ENCODE data around the gene SOCS1. TPM values are rescaled to one million over a fixed set of nuclear protein-coding genes. Genes with fewer than 3 reads are reported as not detected.

The SOCS1 gene
- total and polyA plus RNA-seq, 9 of the 15 experiments (the other 6 are each of a cell fraction or from before 2014, with no cell fraction given), result 0.04 to 7.5 (median 2.3) TPM

DNA sequence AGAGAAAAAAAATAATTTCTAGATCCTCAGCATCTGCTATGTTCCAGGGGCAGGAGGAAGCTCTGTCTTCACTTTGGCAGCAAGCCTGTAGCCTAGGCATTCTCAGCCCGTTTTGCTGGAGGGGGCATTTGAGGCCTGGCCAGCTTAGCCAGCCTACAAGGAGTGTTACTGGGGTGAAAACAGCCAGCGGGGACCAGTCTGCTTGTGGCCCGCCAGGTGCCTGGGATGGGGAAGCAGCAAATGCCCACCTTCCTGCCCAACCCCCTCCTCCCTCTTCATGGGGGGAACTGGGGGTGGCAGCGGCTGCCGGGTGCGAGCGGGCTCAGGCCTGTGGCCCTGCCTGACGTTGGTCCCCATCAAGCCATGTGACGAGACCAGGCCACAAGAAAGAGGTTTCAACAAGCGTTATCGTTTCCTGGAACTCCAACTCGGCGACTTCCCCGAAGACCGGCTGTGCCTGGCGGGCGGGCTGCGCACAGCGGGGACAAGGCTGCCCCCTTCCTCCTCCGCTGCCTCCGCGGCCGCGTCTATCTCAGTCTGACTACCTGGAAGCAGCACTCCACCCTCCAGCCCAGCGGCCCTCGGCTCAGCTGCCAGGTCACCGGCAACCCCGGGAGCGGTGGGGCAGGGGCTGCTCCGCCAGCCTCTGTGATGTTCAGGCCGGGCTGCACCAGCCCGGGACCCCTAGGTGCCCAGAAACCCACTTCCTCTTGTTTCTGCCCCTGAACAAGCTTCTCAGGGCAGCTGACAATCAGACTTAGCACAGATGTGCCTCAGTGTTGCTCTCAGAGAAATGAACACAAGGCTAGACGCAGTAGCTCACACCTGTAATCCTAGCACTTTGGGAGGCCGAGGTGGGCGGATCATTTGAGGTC, 22.9 kb downstream of the SOCS1 start (continued):
- TF ChIP-seq, protein P1, sequence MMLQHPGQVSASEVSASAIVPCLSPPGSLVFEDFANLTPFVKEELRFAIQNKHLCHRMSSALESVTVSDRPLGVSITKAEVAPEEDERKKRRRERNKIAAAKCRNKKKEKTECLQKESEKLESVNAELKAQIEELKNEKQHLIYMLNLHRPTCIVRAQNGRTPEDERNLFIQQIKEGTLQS (IDR thresholded peaks at IDR 0.05), result peak; percentile 23; the same call in 1 of the 2 replicates
- TF ChIP-seq, protein P1 (CRISPR knock-in tag; conservative IDR thresholded peaks at IDR 0.05), result no peak
- TF ChIP-seq CBFA2T3 (IDR thresholded peaks at IDR 0.05) (peak; percentile 74), CREBBP (IDR thresholded peaks at IDR 0.05; ENCODE audit: low read depth, low read length) (no peak), NR2C1 (IDR thresholded peaks at IDR 0.05) (no peak), NR2C1 (tag; IDR thresholded peaks at IDR 0.05) (peak; percentile 72; the same call in 1 of the 2 replicates), RCOR1 (IDR thresholded peaks at IDR 0.05; ENCODE audit: borderline replicate concordance in 1 of 2, low read depth in 2 of 2, low read length in 2 of 2) (peak in 1 of 2 experiments; percentile 90; a peak in 2 of 4 replicates), RAD51 (IDR thresholded peaks at IDR 0.05; ENCODE audit: borderline replicate concordance, low read depth) (peak; percentile 77), ZC3H11A (IDR thresholded peaks at IDR 0.05; ENCODE audit: low read depth, low read length) (no peak), PCBP2 (IDR thresholded peaks at IDR 0.05; ENCODE audit: low read depth, low read length, poor library complexity, severe bottlenecking) (no peak), POLR2G (IDR thresholded peaks at IDR 0.05; ENCODE audit: low read depth, low read length) (peak; percentile 82), ZKSCAN3 (CRISPR knock-in tag; IDR thresholded peaks at IDR 0.05) (peak; percentile 37; the same call in 1 of the 2 replicates), MCM5 (IDR thresholded peaks at IDR 0.05; ENCODE audit: low read depth) (no peak), NR2C2 (CRISPR knock-in tag; IDR thresholded peaks at IDR 0.05) (no peak), NR2C2 (tag; IDR thresholded peaks at IDR 0.05) (peak; percentile 75), CCAR2 (IDR thresholded peaks at IDR 0.05; ENCODE audit: low read depth, low read length) (no peak), TFAM (CRISPR knock-in tag; conservative IDR thresholded peaks at IDR 0.05) (no peak), FOSL1 (tag; conservative IDR thresholded peaks at IDR 0.05) (peak; percentile 68)
- TF ChIP-seq, protein P2, sequence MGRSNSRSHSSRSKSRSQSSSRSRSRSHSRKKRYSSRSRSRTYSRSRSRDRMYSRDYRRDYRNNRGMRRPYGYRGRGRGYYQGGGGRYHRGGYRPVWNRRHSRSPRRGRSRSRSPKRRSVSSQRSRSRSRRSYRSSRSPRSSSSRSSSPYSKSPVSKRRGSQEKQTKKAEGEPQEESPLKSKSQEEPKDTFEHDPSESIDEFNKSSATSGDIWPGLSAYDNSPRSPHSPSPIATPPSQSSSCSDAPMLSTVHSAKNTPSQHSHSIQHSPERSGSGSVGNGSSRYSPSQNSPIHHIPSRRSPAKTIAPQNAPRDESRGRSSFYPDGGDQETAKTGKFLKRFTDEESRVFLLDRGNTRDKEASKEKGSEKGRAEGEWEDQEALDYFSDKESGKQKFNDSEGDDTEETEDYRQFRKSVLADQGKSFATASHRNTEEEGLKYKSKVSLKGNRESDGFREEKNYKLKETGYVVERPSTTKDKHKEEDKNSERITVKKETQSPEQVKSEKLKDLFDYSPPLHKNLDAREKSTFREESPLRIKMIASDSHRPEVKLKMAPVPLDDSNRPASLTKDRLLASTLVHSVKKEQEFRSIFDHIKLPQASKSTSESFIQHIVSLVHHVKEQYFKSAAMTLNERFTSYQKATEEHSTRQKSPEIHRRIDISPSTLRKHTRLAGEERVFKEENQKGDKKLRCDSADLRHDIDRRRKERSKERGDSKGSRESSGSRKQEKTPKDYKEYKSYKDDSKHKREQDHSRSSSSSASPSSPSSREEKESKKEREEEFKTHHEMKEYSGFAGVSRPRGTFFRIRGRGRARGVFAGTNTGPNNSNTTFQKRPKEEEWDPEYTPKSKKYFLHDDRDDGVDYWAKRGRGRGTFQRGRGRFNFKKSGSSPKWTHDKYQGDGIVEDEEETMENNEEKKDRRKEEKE (IDR thresholded peaks at IDR 0.05; ENCODE audit: borderline replicate concordance in 1 of 2, control insufficient read depth in 1 of 2, low read depth in 2 of 2, low read length in 1 of 2), result no peak
- TF ChIP-seq, protein P3, sequence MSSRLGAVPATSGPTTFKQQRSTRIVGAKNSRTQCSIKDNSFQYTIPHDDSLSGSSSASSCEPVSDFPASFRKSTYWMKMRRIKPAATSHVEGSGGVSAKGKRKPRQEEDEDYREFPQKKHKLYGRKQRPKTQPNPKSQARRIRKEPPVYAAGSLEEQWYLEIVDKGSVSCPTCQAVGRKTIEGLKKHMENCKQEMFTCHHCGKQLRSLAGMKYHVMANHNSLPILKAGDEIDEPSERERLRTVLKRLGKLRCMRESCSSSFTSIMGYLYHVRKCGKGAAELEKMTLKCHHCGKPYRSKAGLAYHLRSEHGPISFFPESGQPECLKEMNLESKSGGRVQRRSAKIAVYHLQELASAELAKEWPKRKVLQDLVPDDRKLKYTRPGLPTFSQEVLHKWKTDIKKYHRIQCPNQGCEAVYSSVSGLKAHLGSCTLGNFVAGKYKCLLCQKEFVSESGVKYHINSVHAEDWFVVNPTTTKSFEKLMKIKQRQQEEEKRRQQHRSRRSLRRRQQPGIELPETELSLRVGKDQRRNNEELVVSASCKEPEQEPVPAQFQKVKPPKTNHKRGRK (tag; IDR thresholded peaks at IDR 0.05), result peak; percentile 72; the same call in 1 of the 2 replicates

Measured in K562 (cell line).